NCI-H524 treated with DMSO at 0.1 percent for 48 hours (cell line): ENCODE data around the gene FLOT1.
A peak's percentile ranks its signal among the peaks of the same experiment; 100 is the strongest.
"Not testable (repeated sequence)": the region's sequence is repeated elsewhere in the genome, so short reads cannot be mapped to it uniquely, and the experiment has no call there.

Source experiments
- DNase-seq: peaks from one replicate; lab custom pipeline; 2025; lab: John Stamatoyannopoulos, UW

FLOT1 gene

DNA sequence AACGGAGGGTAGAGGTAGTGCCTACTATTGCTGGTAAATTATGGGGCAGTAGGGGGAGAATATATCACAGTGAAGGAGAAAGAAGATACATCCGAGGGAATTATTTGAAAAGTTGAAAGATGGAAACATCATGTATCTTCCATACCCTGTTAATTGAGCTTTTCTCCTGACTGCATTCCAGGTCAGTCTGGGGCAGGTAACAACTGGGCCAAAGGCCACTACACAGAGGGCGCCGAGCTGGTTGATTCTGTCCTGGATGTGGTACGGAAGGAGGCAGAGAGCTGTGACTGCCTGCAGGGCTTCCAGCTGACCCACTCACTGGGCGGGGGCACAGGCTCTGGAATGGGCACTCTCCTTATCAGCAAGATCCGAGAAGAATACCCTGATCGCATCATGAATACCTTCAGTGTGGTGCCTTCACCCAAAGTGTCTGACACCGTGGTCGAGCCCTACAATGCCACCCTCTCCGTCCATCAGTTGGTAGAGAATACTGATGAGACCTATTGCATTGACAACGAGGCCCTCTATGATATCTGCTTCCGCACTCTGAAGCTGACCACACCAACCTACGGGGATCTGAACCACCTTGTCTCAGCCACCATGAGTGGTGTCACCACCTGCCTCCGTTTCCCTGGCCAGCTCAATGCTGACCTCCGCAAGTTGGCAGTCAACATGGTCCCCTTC is 19.2 kb downstream of the FLOT1 start:
- not testable (repeated sequence) for DNase-seq

DNA sequence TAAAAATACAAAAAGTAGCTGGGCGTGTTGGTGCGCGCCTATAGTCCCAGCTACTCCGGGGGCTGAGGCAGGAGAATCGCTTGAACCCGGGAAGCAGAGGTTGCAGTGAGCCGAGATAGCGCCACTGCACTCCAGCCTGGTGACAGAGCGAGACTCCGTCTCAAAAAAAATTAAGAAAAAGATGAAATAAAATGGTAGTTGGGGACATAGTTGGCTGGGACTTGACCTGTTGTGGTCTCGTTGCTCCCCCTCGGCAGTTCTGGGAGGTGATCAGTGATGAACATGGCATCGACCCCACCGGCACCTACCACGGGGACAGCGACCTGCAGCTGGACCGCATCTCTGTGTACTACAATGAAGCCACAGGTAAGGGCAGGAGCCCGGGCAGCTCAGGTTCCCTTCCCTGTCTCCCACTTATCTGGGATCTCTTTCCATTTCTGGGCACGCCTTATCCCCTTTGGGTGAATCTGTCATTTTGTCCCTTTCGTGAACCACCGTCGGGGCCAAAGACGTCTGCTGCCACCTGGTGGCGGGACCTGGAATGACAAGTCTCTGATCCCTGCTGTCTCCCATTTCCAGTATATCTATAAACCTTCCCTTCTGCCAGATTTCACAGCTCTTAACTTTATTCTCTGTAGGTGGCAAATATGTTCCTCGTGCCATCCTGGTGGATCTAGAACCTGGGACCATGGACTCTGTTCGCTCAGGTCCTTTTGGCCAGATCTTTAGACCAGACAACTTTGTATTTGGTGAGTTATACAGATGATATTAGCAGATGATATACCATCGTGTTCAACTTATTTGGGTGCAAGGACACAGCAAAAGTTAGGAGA is 20.0 kb downstream of the FLOT1 start:
- DNase-seq = peak; percentile 12

- DNase-seq = not testable (repeated sequence)
Observed at GRCh38 chr6:30722025-30722279, 20.5 kb downstream of the FLOT1 start.

GRCh38 chr6:30721198-30722024 is 21.1 kb downstream of the FLOT1 start:
- DNase-seq = peak; percentile 47

- DNase-seq = peak; percentile 22
Observed at GRCh38 chr6:30720738-30721197, 21.7 kb downstream of the FLOT1 start.

GRCh38 chr6:30719791-30720737 is 22.4 kb downstream of the FLOT1 start, which contains the start of gene TUBB:
TUBB (plus strand) TSS chr6:30720352; CDS start chr6:30720507, 155 bp downstream.
- DNase-seq = peak; percentile 89

DNA sequence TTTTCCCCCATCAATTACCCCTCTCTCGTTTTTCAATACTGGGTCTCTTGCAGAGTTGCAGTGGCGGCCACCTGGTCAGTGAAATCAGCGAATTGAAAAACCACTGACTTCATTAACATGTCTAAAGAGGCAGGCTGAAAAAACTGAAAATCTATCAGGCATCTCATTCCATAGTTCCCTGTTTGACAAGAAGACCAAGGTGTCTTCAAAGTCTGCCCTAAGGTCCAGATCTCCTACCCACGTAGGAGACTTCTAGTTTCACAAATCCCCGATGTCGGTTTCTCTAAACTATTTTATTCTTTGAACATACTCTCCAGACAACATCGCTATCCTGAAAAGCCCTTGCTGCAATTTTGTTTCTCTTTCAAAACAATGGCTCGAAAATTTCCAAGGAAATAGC is 23.1 kb downstream of the FLOT1 start:
- no peak for DNase-seq

- DNase-seq = not testable (repeated sequence)
Observed at GRCh38 chr6:30717845-30718720, 24.4 kb downstream of the FLOT1 start.

- DNase-seq = peak; percentile 99
Observed at GRCh38 chr6:30717129-30717844, 25.2 kb downstream of the FLOT1 start, which contains the start of gene MDC1. MDC1 (minus strand) TSS chr6:30717281; CDS start chr6:30715175, 2,106 bp downstream.

GRCh38 chr6:30716879-30717128 is 25.7 kb downstream of the FLOT1 start:
- no peak for DNase-seq

DNA sequence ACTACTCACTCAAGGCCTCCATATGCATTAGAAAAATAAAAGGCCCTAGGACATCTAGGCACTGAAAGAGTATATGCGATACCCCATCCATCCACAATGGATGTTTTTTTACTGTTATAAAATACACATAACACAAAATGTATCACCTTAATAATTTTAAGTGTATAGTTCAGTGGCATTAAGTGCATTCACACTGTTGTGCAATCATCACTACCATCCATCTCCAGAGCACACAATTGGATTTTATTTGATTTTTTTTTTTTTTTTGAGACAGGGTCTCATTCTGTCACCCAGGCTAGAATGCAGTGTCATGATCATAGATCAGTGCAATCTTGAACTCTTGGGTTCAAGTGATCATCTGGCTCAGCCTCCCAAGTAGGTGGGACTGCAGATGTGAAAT is 28.2 kb downstream of the FLOT1 start:
- no peak for DNase-seq

GRCh38 chr6:30712441-30712945 is 30.0 kb downstream of the FLOT1 start:
- no peak for DNase-seq

DNA sequence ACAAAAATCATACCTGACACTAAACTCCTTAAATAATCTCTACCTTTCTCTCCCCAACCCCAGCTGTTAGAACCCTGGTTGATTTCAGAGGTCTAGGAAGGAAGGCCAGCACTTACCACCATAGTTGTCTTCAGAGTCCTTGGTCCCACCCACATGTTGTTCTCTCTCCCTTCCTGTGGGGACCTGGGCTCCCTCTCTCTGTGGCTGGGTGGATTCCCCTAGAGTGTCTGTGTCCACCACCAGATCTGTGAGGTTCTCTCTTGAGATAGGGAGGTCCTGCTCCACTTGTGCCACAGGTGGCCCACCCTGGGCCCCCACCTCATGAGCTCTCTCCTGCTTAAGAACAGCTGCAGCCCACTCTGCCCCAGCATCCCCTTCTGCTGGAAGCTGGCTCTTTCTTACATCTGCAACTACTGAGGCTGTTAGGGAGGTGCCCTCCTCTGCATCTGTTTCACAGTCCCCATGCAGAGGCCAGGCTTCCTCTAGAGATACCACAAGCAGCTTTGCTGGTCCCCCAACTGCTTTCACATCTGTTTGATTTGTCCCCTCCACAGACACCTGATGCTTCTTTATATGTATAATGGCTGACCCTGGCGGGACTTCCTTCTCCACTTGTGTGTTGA is 30.6 kb downstream of the FLOT1 start:
- DNase-seq = no peak

- DNase-seq = no peak
Observed at GRCh38 chr6:30709101-30709868, 33.2 kb downstream of the FLOT1 start.

- DNase-seq = no peak
Observed at GRCh38 chr6:30707281-30707850, 35.1 kb downstream of the FLOT1 start.

DNA sequence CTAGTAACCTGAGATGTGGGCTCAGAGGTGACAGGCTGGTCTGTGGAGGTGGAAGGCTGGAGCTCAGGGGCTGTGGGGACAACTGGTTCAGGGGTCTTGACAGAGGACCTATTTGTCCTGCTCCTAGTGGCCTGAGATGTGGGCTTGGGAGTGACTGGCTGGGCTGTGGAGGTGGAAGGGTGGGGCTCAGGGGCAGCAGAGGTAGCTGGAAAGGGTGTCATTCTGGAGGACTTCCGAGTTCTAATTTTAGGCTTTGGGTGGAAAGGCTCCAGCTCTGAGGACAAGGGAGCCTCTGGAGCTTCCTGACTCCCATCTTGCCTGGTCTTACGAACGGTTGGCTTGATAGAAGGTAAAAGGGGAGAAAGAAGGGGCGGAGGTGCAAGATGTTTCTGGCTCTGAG is 36.9 kb downstream of the FLOT1 start:
- DNase-seq = no peak

DNA sequence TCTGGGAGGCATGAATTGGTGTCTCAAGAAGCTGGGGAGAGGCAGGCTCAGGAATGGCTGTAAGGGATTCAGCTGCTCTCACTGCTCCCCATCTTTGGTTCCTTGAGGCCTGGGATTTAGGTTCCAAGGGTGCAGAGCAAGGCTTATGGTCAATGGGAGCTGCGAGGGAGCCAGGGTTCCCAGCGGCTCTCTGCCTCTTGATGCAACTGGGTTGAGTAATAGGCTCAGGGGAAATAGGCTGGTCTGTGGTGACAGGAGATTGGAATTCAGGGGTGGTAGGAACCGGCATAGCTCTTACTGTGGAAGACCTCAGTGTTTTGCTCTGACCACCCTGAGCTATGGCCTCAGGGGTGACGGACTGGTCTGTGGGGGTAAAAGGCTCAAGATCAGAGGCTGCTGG is 38.7 kb downstream of the FLOT1 start:
- DNase-seq = no peak

- no peak for DNase-seq
Observed at GRCh38 chr6:30703011-30703410, 39.5 kb downstream of the FLOT1 start.
